ENCODE measurements around the gene MTHFD1L.
A peak's percentile ranks its signal among the peaks of the same experiment; 100 is the strongest.
"Not testable (repeated sequence)": the region's sequence is repeated elsewhere in the genome, so short reads cannot be mapped to it uniquely, and the experiment has no call there.

MTHFD1L gene

GRCh38 chr6:151100326-151100725 lies 234.8 kb downstream of the MTHFD1L start:
- no peak for DNase-seq

- no peak for DNase-seq
Measured at GRCh38 chr6:151101161-151101815, 235.8 kb downstream of the MTHFD1L start.

- DNase-seq, result no peak
Measured at GRCh38 chr6:151101816-151102694, 236.6 kb downstream of the MTHFD1L start.

- peak; percentile 35 to 54 for DNase-seq
Measured at GRCh38 chr6:151103266-151103665, 237.8 kb downstream of the MTHFD1L start.

GRCh38 chr6:151107897-151108427 lies 242.5 kb downstream of the MTHFD1L start:
- DNase-seq, result no peak

- DNase-seq, result no peak
Measured at GRCh38 chr6:151108548-151108947, 243.0 kb downstream of the MTHFD1L start.

GRCh38 chr6:151109361-151109760 lies 243.9 kb downstream of the MTHFD1L start:
- DNase-seq, result no peak

GRCh38 chr6:151109869-151110575 lies 244.5 kb downstream of the MTHFD1L start:
- no peak for DNase-seq

GRCh38 chr6:151110576-151110905 lies 245.0 kb downstream of the MTHFD1L start:
- DNase-seq, result no peak

- DNase-seq, result no peak
Measured at GRCh38 chr6:151111670-151112069, 246.2 kb downstream of the MTHFD1L start.

- DNase-seq, result no peak
Measured at GRCh38 chr6:151112130-151112529, 246.6 kb downstream of the MTHFD1L start.

GRCh38 chr6:151112884-151113283 lies 247.4 kb downstream of the MTHFD1L start:
- DNase-seq, result not testable (repeated sequence)

- no peak for DNase-seq
Measured at GRCh38 chr6:151113641-151114040, 248.1 kb downstream of the MTHFD1L start.

- DNase-seq, result no peak
Measured at GRCh38 chr6:151118461-151119123, 253.1 kb downstream of the MTHFD1L start.

- DNase-seq, result no peak
Measured at GRCh38 chr6:151119823-151120524, 254.5 kb downstream of the MTHFD1L start.

- DNase-seq, result no peak
Measured at GRCh38 chr6:151121900-151122299, 256.4 kb downstream of the MTHFD1L start.

- DNase-seq, result not testable (repeated sequence)
Measured at GRCh38 chr6:151123641-151124040, 258.1 kb downstream of the MTHFD1L start.

- not testable (repeated sequence) for DNase-seq
Measured at GRCh38 chr6:151125242-151125641, 259.7 kb downstream of the MTHFD1L start.

- DNase-seq, result not testable (repeated sequence)
Measured at GRCh38 chr6:151125651-151126416, 260.3 kb downstream of the MTHFD1L start.

- DNase-seq, result not testable (repeated sequence)
Measured at GRCh38 chr6:151126417-151126724, 260.9 kb downstream of the MTHFD1L start.

GRCh38 chr6:151127133-151127798 lies 261.8 kb downstream of the MTHFD1L start:
- not testable (repeated sequence) for DNase-seq
